C4-2B (cell line): Measurements from ENCODE around the gene RNASE13.

Experiments used
- H3K27ac ChIP-seq: fragments of 450-650 bp; 2 replicates; pipeline ENCODE4 v1.5.1; 2017
- ZFX ChIP-seq: fragments of 450-650 bp; IDR thresholded peaks from 2 replicates; pipeline ENCODE4 v1.6.1; 2017
- TF ChIP-seq, protein P1 (sequence below): fragments of 450-650 bp; conservative IDR thresholded peaks from 2 replicates; pipeline ENCODE4 v1.5.1; 2017; ENCODE audit warnings: mild to moderate bottlenecking

RNASE13 gene

GRCh38 chr14:21054768-21055145 is 20.1 kb upstream of the RNASE13 start:
- no peak for TF ChIP-seq ZFX
- TF ChIP-seq, protein P1, sequence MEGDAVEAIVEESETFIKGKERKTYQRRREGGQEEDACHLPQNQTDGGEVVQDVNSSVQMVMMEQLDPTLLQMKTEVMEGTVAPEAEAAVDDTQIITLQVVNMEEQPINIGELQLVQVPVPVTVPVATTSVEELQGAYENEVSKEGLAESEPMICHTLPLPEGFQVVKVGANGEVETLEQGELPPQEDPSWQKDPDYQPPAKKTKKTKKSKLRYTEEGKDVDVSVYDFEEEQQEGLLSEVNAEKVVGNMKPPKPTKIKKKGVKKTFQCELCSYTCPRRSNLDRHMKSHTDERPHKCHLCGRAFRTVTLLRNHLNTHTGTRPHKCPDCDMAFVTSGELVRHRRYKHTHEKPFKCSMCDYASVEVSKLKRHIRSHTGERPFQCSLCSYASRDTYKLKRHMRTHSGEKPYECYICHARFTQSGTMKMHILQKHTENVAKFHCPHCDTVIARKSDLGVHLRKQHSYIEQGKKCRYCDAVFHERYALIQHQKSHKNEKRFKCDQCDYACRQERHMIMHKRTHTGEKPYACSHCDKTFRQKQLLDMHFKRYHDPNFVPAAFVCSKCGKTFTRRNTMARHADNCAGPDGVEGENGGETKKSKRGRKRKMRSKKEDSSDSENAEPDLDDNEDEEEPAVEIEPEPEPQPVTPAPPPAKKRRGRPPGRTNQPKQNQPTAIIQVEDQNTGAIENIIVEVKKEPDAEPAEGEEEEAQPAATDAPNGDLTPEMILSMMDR = no peak
- no peak overlapping the region for H3K27ac ChIP-seq

GRCh38 chr14:21054123-21054767 is 19.6 kb upstream of the RNASE13 start:
- no peak overlapping the region for H3K27ac ChIP-seq
- TF ChIP-seq ZFX = no peak
- TF ChIP-seq, protein P1 = no peak

DNA sequence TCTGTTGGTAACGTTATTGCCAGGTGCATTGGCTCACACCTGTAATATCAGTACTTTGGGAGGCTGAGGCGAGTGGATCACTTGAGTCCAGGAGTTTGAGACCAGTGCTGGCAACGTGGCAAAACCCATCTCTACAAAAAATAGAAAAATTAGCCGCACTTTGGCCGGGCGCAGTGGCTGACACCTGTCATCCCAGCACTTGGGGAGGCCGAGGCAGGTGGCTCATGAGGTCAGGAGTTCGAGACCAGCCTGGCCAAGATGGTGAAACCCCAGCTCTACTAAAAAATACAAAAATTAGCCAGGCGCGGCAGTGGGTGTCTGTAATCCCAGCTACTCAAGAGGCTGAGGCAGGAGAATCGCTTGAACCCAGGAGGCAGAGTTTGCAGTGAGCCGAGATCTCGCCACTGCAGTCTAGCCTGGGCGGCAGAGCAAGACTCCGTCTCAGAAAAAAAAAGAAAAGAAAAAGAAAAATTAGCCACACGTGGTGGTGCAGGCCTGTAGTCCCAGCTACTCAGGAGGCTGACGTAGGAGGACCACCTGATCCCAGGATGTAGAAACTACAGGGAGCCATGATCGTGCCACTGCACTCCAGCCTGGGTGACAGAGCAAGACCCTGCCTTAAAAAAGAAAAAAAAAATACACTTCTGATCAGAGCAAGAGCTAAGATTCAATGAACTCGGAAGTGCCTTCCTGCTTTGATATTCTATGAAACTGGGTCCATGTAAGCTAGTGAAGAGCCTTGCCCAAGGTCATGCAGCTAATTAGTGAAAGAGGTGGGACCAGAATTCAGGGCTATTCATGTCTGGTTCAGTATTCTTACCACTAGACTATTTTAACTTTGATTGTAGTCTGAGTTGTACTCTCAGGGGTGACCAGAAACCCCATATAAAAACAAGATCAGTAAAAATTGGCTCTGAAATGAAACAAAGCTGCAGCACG is 18.8 kb upstream of the RNASE13 start:
- TF ChIP-seq ZFX = no peak
- TF ChIP-seq, protein P1 = no peak
- no peak overlapping the region for H3K27ac ChIP-seq

- H3K27ac ChIP-seq = no peak overlapping the region
- TF ChIP-seq, protein P1 = no peak
- no peak for TF ChIP-seq ZFX
Observed at GRCh38 chr14:21050597-21050996, 16.0 kb upstream of the RNASE13 start.

- no peak for TF ChIP-seq ZFX
- TF ChIP-seq, protein P1 = no peak
- H3K27ac ChIP-seq = no peak overlapping the region
Observed at GRCh38 chr14:21049271-21049673, 14.7 kb upstream of the RNASE13 start.

- no peak overlapping the region for H3K27ac ChIP-seq
- TF ChIP-seq, protein P1 = no peak
- TF ChIP-seq ZFX = no peak
Observed at GRCh38 chr14:21048638-21049037, 14.0 kb upstream of the RNASE13 start.

DNA sequence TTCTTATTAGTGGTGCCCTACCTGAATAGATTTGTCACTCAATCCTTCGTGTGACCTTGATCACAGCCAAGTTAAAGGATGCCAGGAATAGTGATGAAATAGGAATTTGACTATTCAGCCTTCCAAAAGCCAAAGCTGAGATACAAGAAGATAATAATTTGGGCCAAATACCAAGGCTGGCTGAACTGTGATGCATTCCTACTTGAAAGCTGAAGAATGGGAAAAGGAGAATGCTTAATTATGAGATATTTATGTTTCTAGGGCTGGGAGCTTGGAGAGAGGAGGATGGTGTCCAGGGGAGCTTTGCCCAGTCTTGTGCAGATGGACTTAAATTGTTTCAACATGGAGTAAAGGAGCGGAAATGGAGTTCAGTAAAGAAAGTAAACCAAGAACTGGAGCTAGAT is 12.8 kb upstream of the RNASE13 start:
- TF ChIP-seq, protein P1 = no peak
- no peak for TF ChIP-seq ZFX
- H3K27ac ChIP-seq = no peak overlapping the region
